Neural crest cell (in vitro differentiated cells): ENCODE data around the gene SPHK2. TPM values are rescaled to one million over a fixed set of nuclear protein-coding genes. Genes with fewer than 3 reads are reported as not detected.
A peak's percentile ranks its signal among the peaks of the same experiment; 100 is the strongest.

Experiments used
- DNase-seq: peaks from one replicate; pipeline ENCODE4 v3.0.0; 2021; ENCODE audit warnings: low read depth, mixed read lengths, low spot score
- H3K27ac Mint-ChIP-seq: one replicate; pipeline ENCODE4 v1.8.0; 2021; ENCODE audit warnings: mild to moderate bottlenecking, mixed read lengths; ENCODE audit not compliant: unreplicated experiment
- H3K27me3 Mint-ChIP-seq: 2 replicates; pipeline ENCODE4 v1.8.0; 2021; ENCODE audit warnings: low read depth, mild to moderate bottlenecking, mixed read lengths
- H3K36me3 Mint-ChIP-seq: 2 replicates; pipeline ENCODE4 v1.8.0; 2021; ENCODE audit warnings: low read depth, mild to moderate bottlenecking, mixed read lengths
- H3K4me1 Mint-ChIP-seq: 2 replicates; pipeline ENCODE4 v1.8.0; 2021; ENCODE audit warnings: mixed read lengths
- H3K4me3 Mint-ChIP-seq: one replicate; pipeline ENCODE4 v1.8.0; 2021; ENCODE audit warnings: mild to moderate bottlenecking, mixed read lengths
- H3K9me3 Mint-ChIP-seq: 2 replicates; pipeline ENCODE4 v1.8.0; 2021; ENCODE audit warnings: mixed read lengths
- total RNA-seq: library from RNA; stranded (reverse); gene quantifications from 2 replicates; pipeline ENCODE4 v1.2.1, GENCODE V29; 2021
- TF ChIP-seq, protein P1 (sequence below): fragments of 200-600 bp; sonication (generic); conservative IDR thresholded peaks from 2 replicates; pipeline ENCODE4 v1.5.0; 2021; ENCODE audit warnings: antibody characterized with exemption, mild to moderate bottlenecking

The SPHK2 gene
- total RNA-seq, 1 donor from 2014 or later = 50.3 TPM

DNA sequence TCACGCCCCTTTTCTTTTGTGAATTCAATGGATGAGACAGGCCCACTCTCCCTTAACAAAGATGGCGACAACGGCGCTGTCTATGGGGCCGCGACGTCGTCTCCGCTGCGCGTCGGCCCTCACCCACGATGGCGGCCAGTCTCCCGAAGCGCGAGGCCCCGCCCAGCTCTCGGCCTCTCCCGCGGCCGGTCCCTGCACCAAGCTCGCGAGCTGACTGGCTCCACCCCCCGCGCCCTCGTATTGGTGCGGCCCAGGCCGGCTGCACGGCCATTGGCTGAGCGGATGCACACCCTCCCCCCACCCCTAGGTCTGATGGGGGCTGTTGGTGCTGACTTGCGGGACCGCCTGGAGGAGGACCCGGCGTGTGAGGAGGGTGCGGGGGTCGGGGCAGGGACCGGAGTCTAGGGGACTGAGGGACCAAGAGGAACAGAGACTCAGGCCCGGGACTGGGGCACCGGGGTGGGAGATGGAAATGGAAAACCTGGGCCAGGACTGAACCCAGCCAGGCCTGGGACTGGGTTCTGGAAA, 4.8 kb downstream of the SPHK2 start:
- no peaks in the 10 kb centered on the region for H3K9me3 Mint-ChIP-seq
- H3K4me3 Mint-ChIP-seq = peak overlapping the region; percentile 87
- peaks cover 1% of the 10 kb centered on the region for H3K27me3 Mint-ChIP-seq
- DNase-seq = peak; percentile 94
- H3K36me3 Mint-ChIP-seq = peaks cover 5% of the 10 kb centered on the region
- H3K27ac Mint-ChIP-seq = peak overlapping the region; percentile 96
- TF ChIP-seq, protein P1, sequence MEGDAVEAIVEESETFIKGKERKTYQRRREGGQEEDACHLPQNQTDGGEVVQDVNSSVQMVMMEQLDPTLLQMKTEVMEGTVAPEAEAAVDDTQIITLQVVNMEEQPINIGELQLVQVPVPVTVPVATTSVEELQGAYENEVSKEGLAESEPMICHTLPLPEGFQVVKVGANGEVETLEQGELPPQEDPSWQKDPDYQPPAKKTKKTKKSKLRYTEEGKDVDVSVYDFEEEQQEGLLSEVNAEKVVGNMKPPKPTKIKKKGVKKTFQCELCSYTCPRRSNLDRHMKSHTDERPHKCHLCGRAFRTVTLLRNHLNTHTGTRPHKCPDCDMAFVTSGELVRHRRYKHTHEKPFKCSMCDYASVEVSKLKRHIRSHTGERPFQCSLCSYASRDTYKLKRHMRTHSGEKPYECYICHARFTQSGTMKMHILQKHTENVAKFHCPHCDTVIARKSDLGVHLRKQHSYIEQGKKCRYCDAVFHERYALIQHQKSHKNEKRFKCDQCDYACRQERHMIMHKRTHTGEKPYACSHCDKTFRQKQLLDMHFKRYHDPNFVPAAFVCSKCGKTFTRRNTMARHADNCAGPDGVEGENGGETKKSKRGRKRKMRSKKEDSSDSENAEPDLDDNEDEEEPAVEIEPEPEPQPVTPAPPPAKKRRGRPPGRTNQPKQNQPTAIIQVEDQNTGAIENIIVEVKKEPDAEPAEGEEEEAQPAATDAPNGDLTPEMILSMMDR = no peak
- peaks cover 44% of the 10 kb centered on the region for H3K4me1 Mint-ChIP-seq

DNA sequence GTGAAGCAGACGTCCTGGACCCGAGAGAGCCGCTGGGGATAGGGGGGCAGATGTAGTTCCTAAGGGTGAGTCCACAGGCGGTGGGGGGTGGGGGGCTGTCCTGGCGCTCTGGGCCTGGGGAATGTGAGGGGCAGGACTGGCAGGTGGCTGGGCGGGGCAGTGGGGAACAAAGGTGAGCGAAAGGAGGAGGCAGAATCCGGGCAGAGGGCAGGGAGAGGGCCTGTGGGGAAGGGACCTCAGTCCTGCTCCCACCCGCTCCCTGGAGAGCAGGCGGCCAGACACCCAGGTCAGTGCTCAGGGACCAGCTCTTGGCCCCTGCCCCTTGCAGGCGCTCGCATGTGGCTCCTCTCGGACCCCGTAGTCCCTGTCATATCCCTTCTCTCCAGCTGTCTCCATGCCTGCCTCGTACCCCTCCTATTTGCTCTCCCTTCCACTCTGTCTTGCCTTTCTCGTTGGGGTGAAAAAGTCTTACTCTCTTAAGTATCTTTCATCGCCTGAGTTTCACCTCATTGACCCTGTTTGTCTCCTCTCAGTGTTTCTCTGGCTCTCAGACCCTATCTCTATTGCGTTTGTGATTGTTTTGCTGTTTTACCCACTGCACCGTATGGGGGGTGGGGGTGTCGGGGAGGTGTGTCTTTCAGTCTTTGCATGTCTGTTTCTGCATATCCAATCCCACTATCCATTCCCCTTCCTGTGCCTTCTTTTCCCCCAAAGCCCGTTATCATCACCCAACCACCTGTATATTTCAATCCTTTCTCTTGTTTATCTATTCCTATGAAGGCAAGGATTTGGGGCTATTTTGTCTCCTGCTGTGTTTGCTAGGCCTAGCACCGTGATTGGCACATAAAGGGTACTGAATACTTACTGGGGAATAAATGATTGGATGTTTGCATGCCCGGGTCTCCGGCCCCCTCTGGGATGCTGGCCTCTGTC, 5.8 kb downstream of the SPHK2 start:
- Mint-ChIP-seq H3K9me3 (no peaks in the 10 kb centered on the region), H3K27ac (peak overlapping the region; percentile 83), H3K36me3 (peaks cover 4% of the 10 kb centered on the region)

DNA sequence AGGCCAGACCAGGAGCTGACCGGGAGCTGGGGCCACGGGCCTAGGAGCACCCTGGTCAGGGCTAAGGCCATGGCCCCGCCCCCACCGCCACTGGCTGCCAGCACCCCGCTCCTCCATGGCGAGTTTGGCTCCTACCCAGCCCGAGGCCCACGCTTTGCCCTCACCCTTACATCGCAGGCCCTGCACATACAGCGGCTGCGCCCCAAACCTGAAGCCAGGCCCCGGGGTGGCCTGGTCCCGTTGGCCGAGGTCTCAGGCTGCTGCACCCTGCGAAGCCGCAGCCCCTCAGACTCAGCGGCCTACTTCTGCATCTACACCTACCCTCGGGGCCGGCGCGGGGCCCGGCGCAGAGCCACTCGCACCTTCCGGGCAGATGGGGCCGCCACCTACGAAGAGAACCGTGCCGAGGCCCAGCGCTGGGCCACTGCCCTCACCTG, 6.6 kb downstream of the SPHK2 start:
- Mint-ChIP-seq H3K27ac (no peak overlapping the region), H3K4me1 (peaks cover 44% of the 10 kb centered on the region), H3K9me3 (no peaks in the 10 kb centered on the region), H3K36me3 (peaks cover 4% of the 10 kb centered on the region), H3K27me3 (peaks cover 5% of the 10 kb centered on the region), H3K4me3 (peak overlapping the region; percentile 44)
- no peak for DNase-seq
- TF ChIP-seq, protein P1 = no peak

More for the DNA sequence above, 5.8 kb downstream of the SPHK2 start:
- peaks cover 3% of the 10 kb centered on the region for H3K27me3 Mint-ChIP-seq
- TF ChIP-seq, protein P1 = no peak
- H3K4me1 Mint-ChIP-seq = peaks cover 39% of the 10 kb centered on the region
- H3K4me3 Mint-ChIP-seq = peak overlapping the region; percentile 87
- no peak for DNase-seq

DNA sequence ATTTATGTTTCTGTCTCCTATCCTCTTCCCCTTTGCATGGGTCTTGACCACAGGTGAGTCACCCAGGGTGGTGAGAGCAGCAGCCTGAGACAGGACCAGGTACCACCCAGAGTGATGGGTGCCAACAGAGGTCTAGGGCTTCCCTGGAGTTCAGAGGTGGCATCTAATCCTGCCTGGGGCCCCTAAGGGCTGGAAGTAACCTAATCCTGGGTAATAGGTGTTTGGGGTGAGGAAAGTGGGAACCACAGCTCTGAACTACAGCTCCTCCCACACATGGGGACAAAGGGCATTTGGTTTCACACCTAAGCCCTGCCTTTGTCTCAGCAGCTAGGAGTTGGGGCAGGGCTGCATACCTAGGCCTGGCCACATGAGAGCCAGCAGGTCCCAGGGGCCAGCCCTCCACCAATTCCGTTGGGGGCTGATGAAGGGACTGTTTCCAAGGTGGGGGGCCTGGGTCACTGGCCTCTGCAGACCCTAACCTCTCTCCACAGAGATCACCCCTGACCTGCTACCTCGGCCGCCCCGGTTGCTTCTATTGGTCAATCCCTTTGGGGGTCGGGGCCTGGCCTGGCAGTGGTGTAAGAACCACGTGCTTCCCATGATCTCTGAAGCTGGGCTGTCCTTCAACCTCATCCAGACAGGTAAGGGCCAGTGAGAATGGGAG, 8.0 kb downstream of the SPHK2 start:
- peak overlapping the region; percentile 49 for H3K4me3 Mint-ChIP-seq
- H3K36me3 Mint-ChIP-seq = no peaks in the 10 kb centered on the region
- no peaks in the 10 kb centered on the region for H3K9me3 Mint-ChIP-seq
- peaks cover 48% of the 10 kb centered on the region for H3K4me1 Mint-ChIP-seq
- no peak for DNase-seq
- TF ChIP-seq, protein P1 = no peak
- no peak overlapping the region for H3K27ac Mint-ChIP-seq
- H3K27me3 Mint-ChIP-seq = peaks cover 11% of the 10 kb centered on the region

DNA sequence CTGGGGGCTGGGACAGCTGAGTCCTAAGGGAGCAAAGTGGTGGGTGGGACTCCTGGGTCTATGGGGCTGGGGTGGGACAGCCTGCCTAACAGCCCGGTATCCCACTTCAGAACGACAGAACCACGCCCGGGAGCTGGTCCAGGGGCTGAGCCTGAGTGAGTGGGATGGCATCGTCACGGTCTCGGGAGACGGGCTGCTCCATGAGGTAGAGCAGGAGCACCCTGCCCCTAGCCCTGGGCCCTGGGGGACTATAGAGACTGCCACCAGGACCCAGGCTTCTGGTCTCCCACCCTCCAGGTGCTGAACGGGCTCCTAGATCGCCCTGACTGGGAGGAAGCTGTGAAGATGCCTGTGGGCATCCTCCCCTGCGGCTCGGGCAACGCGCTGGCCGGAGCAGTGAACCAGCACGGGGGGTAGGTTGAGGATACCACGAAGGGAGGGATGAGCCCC, 8.6 kb downstream of the SPHK2 start:
- peaks cover 49% of the 10 kb centered on the region for H3K4me1 Mint-ChIP-seq
- no peak for DNase-seq
- H3K4me3 Mint-ChIP-seq = peak overlapping the region; percentile 41
- peaks cover 11% of the 10 kb centered on the region for H3K27me3 Mint-ChIP-seq
- H3K27ac Mint-ChIP-seq = no peak overlapping the region
- TF ChIP-seq, protein P1 = no peak
- no peaks in the 10 kb centered on the region for H3K9me3 Mint-ChIP-seq
- no peaks in the 10 kb centered on the region for H3K36me3 Mint-ChIP-seq
